Measurements from ENCODE around the gene SMIM3.
"Not testable (repeated sequence)": the region's sequence is repeated elsewhere in the genome, so short reads cannot be mapped to it uniquely, and the experiment has no call there.

The SMIM3 gene, protein sequence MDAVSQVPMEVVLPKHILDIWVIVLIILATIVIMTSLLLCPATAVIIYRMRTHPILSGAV

DNA sequence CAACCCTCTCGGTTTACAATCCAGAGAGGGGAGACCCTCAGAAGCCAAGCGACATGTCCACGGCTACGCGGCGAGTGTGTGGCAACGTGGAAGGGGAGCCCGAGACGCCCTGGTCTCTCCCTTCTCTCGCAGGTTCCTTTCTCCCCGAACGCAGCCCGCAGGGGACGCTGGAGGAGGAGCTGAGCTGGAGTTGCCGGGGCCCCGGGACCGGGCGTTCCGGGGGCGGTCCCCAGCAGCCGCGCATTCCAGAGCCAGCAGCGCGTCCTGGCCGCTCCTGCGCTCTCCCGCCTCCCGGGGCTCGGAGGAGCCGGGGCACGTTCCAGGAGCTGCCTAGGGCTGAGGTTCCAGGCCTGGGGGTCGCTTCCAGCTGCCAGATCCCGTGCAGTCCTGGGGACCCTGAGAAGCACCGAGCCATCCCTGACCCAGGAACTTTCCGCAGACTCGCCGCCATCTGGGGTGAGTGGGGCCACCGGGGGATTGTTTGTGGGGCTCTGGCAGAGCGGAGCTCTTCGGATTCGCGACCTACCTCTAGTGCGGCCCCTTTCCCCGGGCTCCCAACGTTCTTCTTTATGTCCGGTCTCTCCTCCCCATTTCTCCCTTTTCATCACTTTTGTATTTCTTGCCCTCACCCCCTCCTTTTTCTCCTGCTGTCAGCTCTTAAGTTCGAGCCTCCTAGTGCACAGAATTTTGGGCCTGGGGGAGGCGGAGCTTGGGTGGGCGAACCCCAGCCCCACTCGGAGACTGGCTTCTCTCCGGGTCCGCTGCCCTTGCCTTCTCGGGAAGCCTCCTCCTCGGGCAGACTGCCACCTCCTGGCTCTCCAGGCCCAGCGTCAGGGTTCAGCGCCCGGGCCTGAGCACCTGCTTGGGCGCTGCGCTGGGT, at the start of gene SMIM3:
SMIM3 (plus strand) TSS at position 241 of the 880 bp plus-strand sequence. CDS start 16,684 bp downstream, outside the sequence.
- DNase-seq = no peak

DNA sequence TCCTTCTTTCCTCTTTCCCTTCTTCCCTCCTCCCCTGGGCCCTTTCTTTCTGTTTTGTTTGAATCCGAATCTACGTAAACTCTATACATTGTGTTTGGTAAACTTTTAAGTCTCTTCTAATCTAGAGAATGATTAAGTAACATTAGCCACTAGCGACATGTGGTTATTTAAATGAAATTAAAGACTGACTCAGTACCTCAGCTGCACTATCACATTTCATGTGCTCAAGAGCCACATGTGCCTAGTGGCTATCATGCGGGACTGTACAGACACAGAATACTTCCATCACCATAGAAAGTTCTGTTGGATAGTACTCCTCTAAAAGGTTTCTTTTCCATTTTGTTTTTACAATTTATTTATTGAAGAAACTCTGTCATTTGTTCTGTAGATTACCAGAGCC, 48.7 kb upstream of the SMIM3 start:
- DNase-seq = no peak

DNA sequence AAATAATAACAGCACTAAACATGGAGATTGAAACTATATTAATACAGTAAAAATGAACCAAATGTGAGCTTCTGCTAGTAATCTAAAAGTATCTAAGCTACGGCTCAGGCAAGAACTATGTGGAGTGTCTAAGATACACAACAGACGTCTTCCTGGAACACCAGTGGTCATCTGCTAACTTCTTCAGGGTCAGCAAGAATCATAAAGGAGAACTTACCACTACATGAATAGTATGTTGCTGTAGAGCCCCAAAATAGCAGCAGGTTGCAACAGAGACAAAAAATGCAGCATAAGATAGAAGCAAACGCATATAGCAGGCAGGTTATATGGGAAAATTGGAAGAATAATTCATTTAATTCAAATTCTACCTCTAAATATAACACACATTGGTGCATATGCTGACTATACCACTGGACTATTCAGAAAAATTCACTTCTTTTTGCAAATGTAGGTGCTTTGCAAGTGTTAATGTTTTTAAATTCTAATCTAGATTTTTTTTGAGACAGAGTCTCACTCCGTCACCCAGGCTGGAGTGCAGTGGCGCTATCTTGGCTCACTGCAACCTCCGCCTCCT, 46.8 kb upstream of the SMIM3 start:
- no peak for DNase-seq

DNA sequence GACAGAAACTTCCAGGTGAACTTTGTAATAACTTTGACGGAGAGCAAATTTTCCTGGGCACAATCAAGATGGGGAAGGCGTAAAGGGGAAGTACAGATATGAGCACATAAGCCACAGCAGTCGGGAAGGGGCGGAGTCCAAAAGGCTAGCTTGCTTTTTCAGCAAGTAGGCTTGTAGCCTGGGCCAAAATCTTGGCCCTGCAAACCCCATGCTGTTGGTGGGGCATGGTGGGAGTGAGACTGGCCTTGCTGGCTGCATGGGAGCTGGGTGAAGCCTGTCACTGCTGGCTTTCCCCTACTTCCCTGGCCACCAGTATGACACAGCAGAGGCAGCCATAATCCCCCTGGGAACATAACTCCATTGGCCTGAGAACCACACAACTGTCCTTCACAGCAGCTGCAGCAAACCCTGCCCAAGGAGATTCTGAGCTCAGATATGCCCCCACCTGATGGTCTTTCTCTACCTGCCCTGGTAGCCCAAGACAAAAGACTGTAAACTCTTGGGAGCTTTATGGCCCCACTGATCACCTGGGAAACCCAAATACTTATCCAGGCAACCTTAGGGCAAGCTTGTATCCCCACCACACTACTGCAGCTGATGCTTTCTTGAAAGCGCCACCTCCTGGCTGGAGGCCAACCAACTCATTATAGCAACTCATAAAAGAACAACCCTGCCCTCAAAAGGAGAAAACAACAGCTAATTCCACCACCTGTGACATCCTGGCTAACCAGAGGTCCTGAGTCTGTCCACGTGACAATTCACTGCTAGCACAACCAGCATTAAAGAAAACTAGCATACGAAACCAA, 43.8 kb upstream of the SMIM3 start:
- no peak for DNase-seq

DNA sequence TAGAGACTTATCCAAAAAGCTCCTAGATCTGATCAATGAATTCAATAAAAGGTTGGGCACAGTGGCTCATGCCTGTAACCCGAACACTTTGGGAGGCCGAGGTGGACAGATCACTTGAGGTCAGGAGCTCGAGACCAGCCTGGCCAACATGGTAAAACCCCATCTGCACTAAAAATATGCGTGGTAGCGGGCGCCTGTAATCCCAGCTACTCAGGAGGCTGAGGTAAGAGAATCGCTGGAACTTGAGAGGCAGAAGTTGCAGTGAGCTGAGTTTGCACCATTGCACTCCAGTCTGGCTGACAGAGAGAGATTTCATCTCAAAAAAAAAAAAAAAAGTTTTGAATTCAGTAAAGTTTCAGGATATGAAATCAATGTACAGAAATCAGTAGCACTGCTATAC, 39.7 kb upstream of the SMIM3 start:
- no peak for DNase-seq

DNA sequence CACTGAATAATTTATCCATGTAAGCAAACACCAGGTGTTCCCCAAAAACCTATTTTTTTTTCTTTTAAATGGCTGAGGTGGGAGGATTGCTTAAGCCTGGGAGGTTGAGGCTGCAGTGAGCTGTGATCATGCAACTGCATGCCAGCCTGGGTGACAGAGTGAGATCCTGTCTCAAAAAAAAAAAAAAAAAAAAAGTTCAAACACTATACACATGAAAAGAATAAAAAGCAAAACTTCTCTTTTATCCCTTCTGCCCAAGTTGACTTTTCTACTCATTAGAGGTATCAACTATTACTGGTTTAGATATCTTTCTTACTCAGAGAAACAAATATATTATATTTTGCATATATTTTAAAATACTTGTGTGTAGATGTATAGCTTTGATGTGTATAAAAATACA, 37.6 kb upstream of the SMIM3 start:
- no peak for DNase-seq

DNA sequence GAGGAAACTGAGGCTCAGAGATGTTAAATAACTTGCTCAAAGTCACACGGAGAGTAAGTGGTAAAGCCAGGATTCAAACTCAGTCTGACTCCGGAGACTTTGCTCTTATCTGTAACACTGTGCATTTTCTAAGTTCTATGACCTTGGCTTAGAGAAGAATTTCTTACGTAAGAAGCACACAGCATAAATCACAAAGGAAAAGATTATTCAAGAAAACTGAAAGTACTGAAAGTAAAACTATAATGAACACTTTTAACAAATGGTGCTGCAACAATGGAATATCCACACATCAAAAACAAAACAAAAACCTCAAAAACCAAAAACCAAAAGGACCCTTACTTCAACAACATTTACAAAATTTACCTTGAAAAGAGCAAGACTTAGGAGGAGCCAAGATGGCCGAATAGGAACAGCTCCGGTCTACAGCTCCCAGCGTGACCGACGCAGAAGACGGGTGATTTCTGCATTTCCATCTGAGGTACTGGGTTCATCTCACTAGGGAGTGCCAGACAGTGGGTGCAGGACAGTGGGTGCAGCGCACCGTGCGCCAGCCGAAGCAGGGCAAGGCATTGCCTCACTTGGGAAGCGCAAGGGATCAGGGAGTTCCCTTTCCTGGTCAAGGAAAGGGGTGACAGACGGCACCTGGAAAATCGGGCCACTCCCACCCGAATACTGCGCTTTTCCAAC, 36.0 kb upstream of the SMIM3 start:
- not testable (repeated sequence) for DNase-seq

DNA sequence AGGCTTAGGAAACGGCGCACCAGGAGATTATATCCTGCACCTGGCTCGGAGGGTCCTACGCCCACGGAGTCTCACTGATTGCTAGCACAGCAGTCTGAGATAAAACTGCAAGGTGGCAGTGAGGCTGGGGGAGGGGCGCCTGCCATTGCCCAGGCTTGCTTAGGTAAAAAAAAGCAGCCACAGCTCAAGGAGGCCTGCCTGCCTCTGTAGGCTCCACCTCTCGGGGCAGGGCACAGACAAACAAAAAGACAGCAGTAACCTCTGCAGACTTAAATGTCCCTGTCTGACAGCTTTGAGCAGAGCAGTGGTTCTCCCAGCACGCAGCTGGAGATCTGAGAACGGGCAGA, 35.4 kb upstream of the SMIM3 start:
- not testable (repeated sequence) for DNase-seq

DNA sequence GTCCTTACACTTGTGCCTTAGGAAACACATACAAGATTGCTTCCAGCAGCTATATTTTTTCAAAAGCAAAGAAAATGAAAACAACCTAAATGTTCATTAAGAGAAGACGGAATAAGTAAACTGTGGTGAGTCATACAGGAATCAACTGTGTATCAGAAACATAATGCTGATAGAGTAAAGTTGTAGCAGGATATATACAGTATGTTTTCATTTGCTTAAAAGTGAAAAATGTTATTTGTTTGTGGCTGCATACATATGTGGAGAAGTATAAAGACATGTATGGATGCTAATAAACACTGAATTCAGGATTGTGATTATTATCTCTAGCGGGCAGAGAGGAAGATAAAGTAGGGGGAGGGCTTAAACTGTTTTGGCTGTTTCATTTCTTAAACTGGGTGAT, 28.1 kb upstream of the SMIM3 start:
- no peak for DNase-seq

DNA sequence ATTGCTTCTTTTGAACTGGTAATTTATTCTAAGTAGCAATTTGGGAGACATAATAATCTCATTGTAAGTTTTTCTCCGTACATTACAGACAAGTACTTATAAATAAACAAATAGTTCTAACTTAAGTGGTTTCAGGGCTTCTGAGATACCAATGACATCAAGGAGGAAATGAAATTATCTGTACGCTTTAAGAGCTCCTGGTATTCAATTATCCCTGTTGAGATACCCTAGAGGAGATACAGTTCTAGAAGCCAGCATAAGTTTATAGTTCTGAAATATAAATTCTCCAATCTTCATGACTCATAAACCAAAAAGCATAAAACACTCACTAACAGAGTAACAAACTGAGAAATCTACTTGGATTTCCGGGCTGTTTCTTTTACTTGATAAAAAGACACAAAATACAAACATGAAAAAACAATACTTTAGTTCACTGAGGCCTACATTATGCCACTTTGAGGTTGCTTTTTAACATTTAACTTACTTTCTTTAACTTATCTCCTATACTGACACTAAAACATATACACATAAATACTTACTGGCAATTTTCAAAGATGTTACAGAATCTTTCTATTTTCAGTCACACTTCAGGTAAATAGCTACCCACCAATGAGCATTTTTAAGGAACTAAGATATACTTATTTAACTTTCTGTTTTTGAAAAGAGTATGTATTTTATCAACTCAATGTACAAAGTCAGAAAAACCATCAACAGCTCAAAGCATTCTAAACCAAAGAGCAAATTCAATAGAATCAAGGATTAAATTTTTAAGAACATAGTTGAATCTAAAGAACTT, 27.3 kb upstream of the SMIM3 start:
- no peak for DNase-seq

DNA sequence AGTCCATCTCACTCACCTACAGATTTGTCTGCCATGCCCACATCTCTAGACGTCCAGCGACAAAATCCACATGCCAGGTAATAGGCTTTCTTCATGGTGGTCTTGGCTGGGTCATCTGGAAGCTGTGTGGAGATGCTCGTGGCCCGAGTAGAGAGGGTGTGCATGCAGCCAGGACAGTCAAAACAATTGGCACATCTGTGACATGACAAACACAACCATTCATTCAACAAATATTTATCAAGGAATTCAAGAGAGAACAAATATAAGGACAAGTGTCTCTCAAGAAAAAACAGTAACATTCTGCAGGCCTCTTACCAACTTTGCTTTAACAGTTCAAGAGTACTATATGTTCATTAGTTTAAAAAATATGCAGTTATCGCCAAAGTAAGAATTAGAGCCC, 25.1 kb upstream of the SMIM3 start:
- no peak for DNase-seq

DNA sequence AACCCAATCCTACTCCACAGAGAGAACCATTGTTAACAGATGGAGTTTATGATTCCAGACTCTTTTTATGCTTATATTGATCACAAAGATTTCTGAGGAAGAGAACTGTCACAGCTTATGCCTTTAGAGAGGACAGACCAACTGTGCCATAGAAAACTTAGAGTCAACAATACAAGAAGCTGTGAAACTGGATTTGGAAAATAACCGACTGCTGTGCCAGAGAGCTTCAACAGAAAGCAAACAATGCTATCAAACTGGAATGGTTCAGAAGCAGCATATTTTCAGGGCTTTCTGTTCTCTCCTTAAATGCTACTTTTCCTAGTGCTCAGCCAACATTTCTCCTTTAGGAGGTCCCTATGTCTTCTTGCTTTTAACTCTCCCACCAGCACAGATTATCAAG, 24.7 kb upstream of the SMIM3 start:
- no peak for DNase-seq

DNA sequence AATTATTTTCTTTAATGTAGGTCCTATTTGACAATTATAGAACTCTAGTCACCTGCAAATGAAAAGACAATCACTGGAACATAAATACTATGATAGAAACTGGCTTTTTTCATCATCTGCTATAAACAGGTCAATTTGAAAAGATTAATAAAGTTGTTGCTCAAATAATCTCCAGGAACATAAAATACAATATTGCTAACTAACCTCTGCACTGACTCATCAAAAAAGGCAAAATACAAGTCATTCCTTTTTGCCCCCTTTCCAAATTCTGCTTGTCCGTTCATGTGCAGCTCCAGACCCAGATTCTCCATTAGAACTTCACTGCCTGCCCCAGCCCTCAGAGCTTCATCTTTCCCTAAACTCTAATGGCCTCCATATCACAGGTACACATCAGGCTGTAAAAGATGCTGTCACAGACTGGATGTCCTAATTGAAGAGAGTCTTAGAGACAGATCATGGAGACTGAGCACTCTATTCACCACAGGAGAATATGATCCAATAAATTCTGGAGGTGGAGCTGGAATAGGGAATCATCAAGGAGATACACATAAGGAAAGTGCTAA, 21.4 kb upstream of the SMIM3 start:
- no peak for DNase-seq

DNA sequence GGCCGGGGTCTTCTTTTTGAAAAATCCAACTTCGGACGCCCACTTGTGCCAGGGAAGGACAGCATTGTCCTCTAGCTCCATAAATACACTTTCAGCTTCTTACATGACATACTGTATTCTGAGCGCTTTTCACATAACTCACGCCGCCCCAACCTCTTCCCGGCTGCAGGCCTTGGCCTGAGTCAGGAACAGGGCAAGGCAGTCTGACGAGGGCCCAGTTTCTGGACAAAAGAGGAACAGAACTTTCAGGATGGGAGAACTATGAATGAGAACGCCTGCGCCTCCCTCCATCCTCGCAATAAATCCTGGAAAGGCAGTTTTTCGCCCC, 20.4 kb upstream of the SMIM3 start:
- no peak for DNase-seq

DNA sequence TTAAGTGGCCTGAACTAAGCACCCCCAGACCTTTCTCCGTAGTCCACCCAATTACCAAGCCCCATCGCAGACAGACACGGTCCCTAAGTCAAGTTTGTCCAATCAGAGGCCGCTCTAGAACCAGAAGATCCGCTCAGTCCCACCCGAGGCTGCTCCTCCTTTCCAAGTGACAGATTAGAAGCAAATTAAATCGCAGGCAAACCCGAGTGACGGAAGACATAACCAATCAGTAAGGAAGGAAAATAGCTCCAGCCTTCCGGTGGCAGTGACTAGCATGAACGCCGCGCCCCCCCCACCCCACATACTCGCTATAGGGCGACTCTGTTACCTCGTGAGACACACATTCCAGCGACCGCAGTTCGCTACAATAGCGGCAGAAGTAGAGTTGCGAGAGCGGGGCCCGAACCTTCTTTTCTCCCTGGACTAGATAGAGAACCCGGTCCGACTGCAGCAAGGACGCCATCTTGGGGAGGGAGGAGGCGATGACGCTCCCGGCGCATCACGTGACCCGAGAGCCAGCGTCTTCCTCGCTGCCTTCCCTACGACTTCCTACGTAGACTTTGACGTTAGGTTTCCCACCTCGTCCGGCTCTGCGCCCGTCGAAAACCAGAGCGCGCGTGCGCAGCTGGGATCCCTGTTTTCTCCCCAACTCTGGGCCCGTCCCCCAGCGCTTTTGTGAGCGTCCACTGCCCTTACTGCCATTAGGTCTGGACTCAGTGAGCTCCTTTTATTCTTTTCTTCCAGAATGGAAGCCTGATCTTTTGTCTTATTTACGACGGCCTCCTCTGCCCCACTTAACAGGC, 19.8 kb upstream of the SMIM3 start, which contains the start of gene DCTN4:
DCTN4 (minus strand) TSS at position 487 of the 803 bp plus-strand sequence; CDS start at position 463, 24 bp downstream.
- peak; percentile 97 for DNase-seq

DNA sequence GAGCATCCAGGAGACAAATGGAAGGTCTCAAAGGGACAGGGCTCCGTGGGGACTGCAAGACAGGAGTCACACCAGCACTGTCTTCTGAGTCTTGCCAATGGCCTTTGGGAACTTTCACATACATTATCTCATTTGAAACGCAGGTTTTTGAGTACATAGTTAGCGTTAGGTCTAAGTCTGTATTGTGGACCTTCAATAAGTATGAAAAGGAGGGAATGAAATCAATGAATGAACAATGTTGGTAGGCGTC, 19.3 kb upstream of the SMIM3 start:
- DNase-seq = no peak

DNA sequence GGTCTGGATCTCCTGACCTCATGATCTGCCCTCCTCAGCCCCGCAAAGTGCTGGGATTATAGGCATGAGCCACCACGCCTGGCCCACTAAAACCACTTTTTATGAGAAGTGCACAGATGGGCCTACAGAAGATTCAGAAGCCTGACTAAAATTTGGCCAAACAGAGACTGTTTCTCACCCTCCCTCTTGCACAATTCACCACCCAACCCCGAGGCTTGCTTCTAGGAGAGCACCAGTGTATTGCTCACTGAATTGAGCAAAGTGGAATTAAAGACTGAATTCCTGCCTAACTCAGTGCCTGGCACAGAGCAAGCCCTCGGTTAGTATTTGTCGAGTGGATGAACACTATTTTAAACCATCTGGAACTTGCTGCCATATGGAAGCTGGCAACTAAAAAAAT, 16.3 kb upstream of the SMIM3 start:
- no peak for DNase-seq

DNA sequence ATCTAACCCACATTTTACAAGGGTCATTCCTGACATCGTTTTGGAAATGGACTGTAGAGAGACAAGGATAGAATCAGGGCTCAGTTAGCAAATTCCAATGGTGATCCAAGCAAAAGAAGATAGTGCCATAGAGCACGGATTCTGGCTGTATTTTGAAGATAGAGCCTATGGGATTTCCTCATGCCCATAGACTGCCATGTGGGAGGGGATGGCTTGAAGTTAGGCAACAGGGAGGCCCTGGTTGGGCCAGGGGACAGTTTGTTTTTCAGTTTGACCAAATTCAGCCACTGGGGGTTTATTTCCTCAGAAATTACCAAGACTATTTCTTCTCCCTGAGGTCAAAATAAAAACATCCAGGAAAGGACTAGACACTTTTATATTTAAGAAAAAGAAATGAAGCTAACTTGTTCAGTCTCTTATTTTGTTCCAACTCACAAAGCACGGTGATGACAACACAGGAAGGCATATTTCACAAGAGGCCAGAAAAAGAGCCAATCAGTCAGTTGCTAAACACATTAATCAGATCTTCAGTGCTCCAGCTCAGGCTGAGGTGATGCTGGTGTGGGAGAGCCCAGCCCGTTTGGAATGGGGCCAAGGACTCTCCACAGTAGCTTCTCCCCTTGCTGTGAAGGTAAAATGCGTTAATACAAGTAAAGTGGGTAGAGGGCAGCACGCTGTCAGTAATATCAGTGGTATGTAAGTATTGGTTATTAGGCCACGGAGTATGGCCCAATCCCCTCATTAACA, 15.4 kb upstream of the SMIM3 start:
- DNase-seq = peak; percentile 73

DNA sequence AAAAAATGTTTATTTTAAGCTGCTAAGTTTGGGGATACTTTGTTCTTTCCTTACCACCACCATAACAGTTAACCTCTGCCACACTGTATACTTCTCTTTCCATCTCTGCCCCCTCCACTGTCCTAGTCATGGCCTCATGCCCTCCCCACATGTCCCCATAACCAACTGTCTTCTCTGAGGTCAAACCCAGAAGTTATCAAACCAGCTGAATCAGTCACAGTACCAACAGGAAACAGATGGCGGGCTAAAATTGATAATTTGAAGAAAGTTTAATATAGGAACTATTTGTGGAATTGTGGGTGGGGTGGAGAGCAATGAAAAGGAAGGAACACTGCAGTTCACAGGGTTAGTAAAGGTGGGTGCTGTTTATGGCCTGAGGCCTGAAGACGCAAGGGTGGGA, 14.0 kb upstream of the SMIM3 start:
- no peak for DNase-seq

DNA sequence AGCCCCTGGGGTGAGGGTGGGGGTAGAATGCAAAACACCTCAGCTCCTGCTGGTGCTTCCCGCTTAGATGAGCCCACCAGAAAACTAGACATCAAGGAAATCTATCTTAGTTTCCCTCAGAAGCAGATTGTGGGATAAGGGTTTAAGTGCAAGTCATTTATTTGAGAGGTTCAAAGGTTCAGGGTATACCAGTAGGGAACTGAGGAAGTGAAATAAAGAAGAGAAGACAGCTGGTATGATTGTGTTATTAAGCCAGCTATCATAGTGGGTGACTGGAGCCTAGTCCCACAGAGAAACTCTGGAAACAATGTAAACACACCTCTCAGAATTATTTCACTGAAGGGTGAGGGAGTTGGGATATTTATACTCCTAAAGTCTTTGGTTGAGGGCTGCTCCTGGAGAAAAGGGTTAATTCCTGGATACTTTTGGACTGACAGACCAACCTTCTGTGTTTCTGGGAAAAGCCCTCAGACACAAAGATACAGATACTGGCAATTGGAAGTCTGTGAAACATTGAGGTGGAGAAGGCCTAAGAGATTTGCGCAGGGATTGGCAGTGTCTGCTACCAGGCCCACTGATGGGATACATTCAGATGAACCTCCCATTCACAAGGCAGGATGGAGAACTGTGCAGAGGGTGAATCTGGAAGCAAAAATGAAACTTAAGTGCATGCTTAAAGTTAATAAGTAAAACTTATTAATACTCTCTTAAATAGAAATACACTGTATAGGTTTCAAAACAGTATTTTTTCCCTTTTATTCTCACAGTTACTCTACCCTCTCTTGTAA, 13.4 kb upstream of the SMIM3 start:
- no peak for DNase-seq
